ENCODE data around the gene RIN3.

Gene RIN3

GRCh38 chr14:92511453-92512238 is 1.9 kb upstream of the RIN3 start:
- no peak for DNase-seq

- no peak for DNase-seq
These were observed 776 bp upstream of the RIN3 start for GRCh38 chr14:92512807-92513203.

- DNase-seq, result peak in 5 of 6 experiments; percentile 5 to 62 (median 22)
These were observed 624 bp downstream of the RIN3 start for GRCh38 chr14:92513966-92514843.

GRCh38 chr14:92514844-92515514 is 1.4 kb downstream of the RIN3 start:
- no peak for DNase-seq

GRCh38 chr14:92515546-92516343 is 2.2 kb downstream of the RIN3 start:
- no peak for DNase-seq

GRCh38 chr14:92516344-92516965 is 2.9 kb downstream of the RIN3 start:
- DNase-seq, result no peak

GRCh38 chr14:92516966-92517506 is 3.5 kb downstream of the RIN3 start:
- DNase-seq, result no peak

GRCh38 chr14:92517761-92518160 is 4.2 kb downstream of the RIN3 start:
- no peak for DNase-seq

GRCh38 chr14:92519246-92520101 is 5.9 kb downstream of the RIN3 start:
- no peak for DNase-seq

GRCh38 chr14:92520102-92521057 is 6.8 kb downstream of the RIN3 start:
- DNase-seq, result no peak

- no peak for DNase-seq
These were observed 7.5 kb downstream of the RIN3 start for GRCh38 chr14:92521058-92521415.

GRCh38 chr14:92523752-92524151 is 10.2 kb downstream of the RIN3 start:
- DNase-seq, result no peak

GRCh38 chr14:92524602-92525185 is 11.1 kb downstream of the RIN3 start:
- no peak for DNase-seq

- no peak for DNase-seq
These were observed 11.9 kb downstream of the RIN3 start for GRCh38 chr14:92525322-92526095.

- DNase-seq, result no peak
These were observed 14.1 kb downstream of the RIN3 start for GRCh38 chr14:92527721-92528120.

GRCh38 chr14:92528486-92529100 is 15.0 kb downstream of the RIN3 start:
- no peak for DNase-seq

GRCh38 chr14:92529903-92530302 is 16.3 kb downstream of the RIN3 start:
- no peak for DNase-seq

All from stimulated activated naive CD4-positive, alpha-beta T cell (primary cell).